ENCODE data around the gene TNNI2. TPM values are rescaled to one million over a fixed set of nuclear protein-coding genes. Genes with fewer than 3 reads are reported as not detected.
A peak's percentile ranks its signal among the peaks of the same experiment; 100 is the strongest.

TNNI2 gene
- total RNA-seq, 4 donors from 2014 or later: 17.4 to 63.6 (median 27.2) TPM

GRCh38 chr11:1851468-1852180 is 12.8 kb downstream of the TNNI2 start:
- Histone ChIP-seq H3K4me3 (no peak overlapping the region), H3K4me1 (no peaks in the 10 kb centered on the region), H3K27me3 (no peaks in the 10 kb centered on the region), H3K36me3 (no peaks in the 10 kb centered on the region), H3K9me3 (no peaks in the 10 kb centered on the region), H3K27ac (no peak overlapping the region)
- DNase-seq (ENCODE audit: low spot score in 2 of 2): no peak
- TF ChIP-seq, protein P1, sequence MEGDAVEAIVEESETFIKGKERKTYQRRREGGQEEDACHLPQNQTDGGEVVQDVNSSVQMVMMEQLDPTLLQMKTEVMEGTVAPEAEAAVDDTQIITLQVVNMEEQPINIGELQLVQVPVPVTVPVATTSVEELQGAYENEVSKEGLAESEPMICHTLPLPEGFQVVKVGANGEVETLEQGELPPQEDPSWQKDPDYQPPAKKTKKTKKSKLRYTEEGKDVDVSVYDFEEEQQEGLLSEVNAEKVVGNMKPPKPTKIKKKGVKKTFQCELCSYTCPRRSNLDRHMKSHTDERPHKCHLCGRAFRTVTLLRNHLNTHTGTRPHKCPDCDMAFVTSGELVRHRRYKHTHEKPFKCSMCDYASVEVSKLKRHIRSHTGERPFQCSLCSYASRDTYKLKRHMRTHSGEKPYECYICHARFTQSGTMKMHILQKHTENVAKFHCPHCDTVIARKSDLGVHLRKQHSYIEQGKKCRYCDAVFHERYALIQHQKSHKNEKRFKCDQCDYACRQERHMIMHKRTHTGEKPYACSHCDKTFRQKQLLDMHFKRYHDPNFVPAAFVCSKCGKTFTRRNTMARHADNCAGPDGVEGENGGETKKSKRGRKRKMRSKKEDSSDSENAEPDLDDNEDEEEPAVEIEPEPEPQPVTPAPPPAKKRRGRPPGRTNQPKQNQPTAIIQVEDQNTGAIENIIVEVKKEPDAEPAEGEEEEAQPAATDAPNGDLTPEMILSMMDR (IDR thresholded peaks at IDR 0.05): no peak
- TF ChIP-seq POLR2A (IDR thresholded peaks at IDR 0.05) (no peak), POLR2AphosphoS5 (IDR thresholded peaks at IDR 0.05) (no peak), EP300 (IDR thresholded peaks at IDR 0.05) (no peak)
- WGBS: 95% methylated on average over 14 of the region's 21 CpGs

DNA sequence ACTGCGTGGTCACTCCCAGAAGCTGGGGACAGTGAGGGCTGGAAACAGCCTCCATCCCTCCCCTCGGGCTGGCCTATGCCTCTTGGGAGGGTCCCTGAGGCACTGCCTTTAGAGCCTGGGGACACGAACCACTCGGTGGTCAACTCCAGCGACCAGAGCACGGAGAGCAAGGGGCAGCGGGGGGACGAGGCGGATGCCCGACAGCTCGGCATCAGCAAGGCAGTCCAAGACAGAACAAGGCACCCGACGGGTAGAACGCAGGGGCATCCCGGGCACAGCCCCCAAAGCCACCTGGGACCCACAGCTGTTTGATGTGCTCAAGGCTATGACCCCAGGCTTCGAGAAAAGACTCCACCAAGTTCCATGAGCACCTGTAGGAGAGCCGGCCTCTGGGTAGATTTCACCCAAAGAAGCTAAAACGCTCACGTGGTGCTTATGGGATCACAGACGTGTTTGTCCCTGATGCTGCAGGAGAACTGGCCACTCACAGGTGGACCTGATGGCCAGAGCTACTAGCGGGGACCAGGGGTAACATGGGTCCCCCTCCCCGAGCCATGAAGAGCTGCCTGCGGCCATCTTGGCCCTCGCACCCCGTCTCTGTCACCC is 13.6 kb downstream of the TNNI2 start:
- no peaks in the 10 kb centered on the region for H3K27me3 ChIP-seq
- H3K36me3 ChIP-seq: no peaks in the 10 kb centered on the region
- H3K27ac ChIP-seq: no peak overlapping the region
- no peaks in the 10 kb centered on the region for H3K9me3 ChIP-seq
- H3K4me1 ChIP-seq: no peaks in the 10 kb centered on the region
- no peak for DNase-seq (ENCODE audit: low spot score in 2 of 2)
- 80% methylated on average over 17 of the region's 25 CpGs for WGBS
- no peak for TF ChIP-seq POLR2AphosphoS5 (IDR thresholded peaks at IDR 0.05)
- TF ChIP-seq EP300 (IDR thresholded peaks at IDR 0.05): no peak
- TF ChIP-seq, protein P1 (IDR thresholded peaks at IDR 0.05): no peak
- TF ChIP-seq POLR2A (IDR thresholded peaks at IDR 0.05): no peak
- peak overlapping the region; percentile 5 for H3K4me3 ChIP-seq

DNA sequence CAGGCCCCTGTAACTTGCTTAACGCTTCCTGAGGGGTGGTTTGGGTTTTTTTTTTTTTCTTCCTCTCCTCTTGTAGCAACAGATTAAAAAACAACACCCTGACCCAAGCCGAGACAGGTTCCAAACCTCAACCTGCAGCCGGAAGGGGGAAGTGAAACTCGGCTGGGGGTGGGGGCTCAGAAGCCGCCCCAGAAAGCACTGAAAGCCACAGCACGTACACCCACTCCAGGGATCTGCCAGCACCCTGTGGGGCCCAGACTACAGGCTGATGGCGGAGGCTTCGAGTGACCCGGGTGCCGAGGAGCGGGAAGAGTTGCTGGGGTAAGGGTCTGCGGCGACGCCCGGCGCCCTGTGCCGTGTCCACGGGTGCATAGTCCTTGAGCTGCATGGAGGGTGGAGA is 14.1 kb downstream of the TNNI2 start, which contains the start of gene LSP1:
LSP1 (plus strand) TSS at position 208 of the 400 bp plus-strand sequence; CDS start at position 269, 61 bp downstream.
- TF ChIP-seq POLR2AphosphoS5 (IDR thresholded peaks at IDR 0.05): no peak
- 67% methylated on average over 18 of the region's 18 CpGs for WGBS
- no peak for DNase-seq (ENCODE audit: low spot score in 2 of 2)
- no peaks in the 10 kb centered on the region for H3K36me3 ChIP-seq
- no peaks in the 10 kb centered on the region for H3K27me3 ChIP-seq
- H3K4me1 ChIP-seq: no peaks in the 10 kb centered on the region
- H3K9me3 ChIP-seq: no peaks in the 10 kb centered on the region
- H3K27ac ChIP-seq: no peak within 1 kb of the TSS
- H3K4me3 ChIP-seq: peak within 1 kb of the TSS; percentile 29

- Histone ChIP-seq H3K4me1 (no peaks in the 10 kb centered on the region), H3K36me3 (no peaks in the 10 kb centered on the region), H3K27ac (no peak overlapping the region), H3K9me3 (no peaks in the 10 kb centered on the region), H3K4me3 (peak overlapping the region; percentile 29), H3K27me3 (no peaks in the 10 kb centered on the region)
- no peak for TF ChIP-seq POLR2AphosphoS5 (IDR thresholded peaks at IDR 0.05)
- no peak for TF ChIP-seq EP300 (IDR thresholded peaks at IDR 0.05)
- TF ChIP-seq, protein P1 (IDR thresholded peaks at IDR 0.05): no peak
- no peak for TF ChIP-seq POLR2A (IDR thresholded peaks at IDR 0.05)
- no peak for DNase-seq (ENCODE audit: low spot score in 2 of 2)
- 96% methylated on average over 9 of the region's 19 CpGs for WGBS
Observed at GRCh38 chr11:1853376-1854131, 14.8 kb downstream of the TNNI2 start.

- DNase-seq (ENCODE audit: low spot score in 2 of 2): no peak
- H3K27me3 ChIP-seq: no peaks in the 10 kb centered on the region
- H3K4me1 ChIP-seq: no peaks in the 10 kb centered on the region
- no peaks in the 10 kb centered on the region for H3K9me3 ChIP-seq
- peak overlapping the region; percentile 29 for H3K4me3 ChIP-seq
- no CpG with 5 or more reads among the region's 27 CpGs for WGBS
- no peaks in the 10 kb centered on the region for H3K36me3 ChIP-seq
- H3K27ac ChIP-seq: no peak overlapping the region
- TF ChIP-seq, protein P1 (IDR thresholded peaks at IDR 0.05): no peak
- TF ChIP-seq POLR2A (IDR thresholded peaks at IDR 0.05) (no peak), EP300 (IDR thresholded peaks at IDR 0.05) (no peak), POLR2AphosphoS5 (IDR thresholded peaks at IDR 0.05) (no peak)
Observed at GRCh38 chr11:1854132-1854948, 15.6 kb downstream of the TNNI2 start.

Measured in suprapubic skin (tissue), 4 donors.